Bronchial epithelial cell (primary cell): ENCODE data around the gene SCN2B. TPM values are rescaled to one million over a fixed set of nuclear protein-coding genes. Genes with fewer than 3 reads are reported as not detected.

Experiments used
- DNase-seq: peaks from one replicate; pipeline ENCODE4 v3.0.0-alpha.2; 2010; ENCODE audit warnings: low read depth
- FAIRE-seq: peaks from 2 replicates; lab custom pipeline; 2011; peaks lifted over from hg19 to GRCh38; lab: Jason Lieb, UNC
- H3K27me3 ChIP-seq: 2 replicates; pipeline ENCODE4 v1.5.1; 2011; ENCODE audit warnings: low read length; ENCODE audit not compliant: control insufficient read depth, insufficient read depth
- H3K36me3 ChIP-seq: 2 replicates; pipeline ENCODE4 v1.5.1; 2011; ENCODE audit warnings: low read length; ENCODE audit not compliant: control insufficient read depth, insufficient read depth
- H3K4me3 ChIP-seq: 2 replicates; pipeline ENCODE4 v1.5.1; 2011; ENCODE audit warnings: mild to moderate bottlenecking, low read depth, low read length, control low read depth
- CTCF ChIP-seq: IDR thresholded peaks from 2 replicates; pipeline ENCODE4 v1.5.1; 2011; ENCODE audit warnings: mild to moderate bottlenecking, moderate library complexity, low read length, control low read depth, inconsistent platforms; ENCODE audit not compliant: insufficient read depth, severe bottlenecking
- total RNA-seq: library from RNA; depleted of rRNA; stranded (reverse); fragments of >200 nt; gene quantifications from 2 replicates; pipeline ENCODE4 v1.2.1, GENCODE V29; 2014

Gene SCN2B
- total RNA-seq, 1 donor from 2014 or later = under 0.01 TPM

- FAIRE-seq = no peak
- TF ChIP-seq CTCF = no peak
- no peak for DNase-seq
These were observed 45.0 kb upstream of the SCN2B start for GRCh38 chr11:118221419-118221818.

GRCh38 chr11:118219732-118220131 lies 43.3 kb upstream of the SCN2B start:
- Histone ChIP-seq H3K4me3 (no peak overlapping the region), H3K27me3 (no peaks in the 10 kb centered on the region), H3K36me3 (no peaks in the 10 kb centered on the region)
- no peak for TF ChIP-seq CTCF
- FAIRE-seq (no peak), DNase-seq (no peak)

More at GRCh38 chr11:118221419-118221818, 45.0 kb upstream of the SCN2B start:
- no peaks in the 10 kb centered on the region for H3K36me3 ChIP-seq
- H3K4me3 ChIP-seq = no peak overlapping the region
- H3K27me3 ChIP-seq = no peaks in the 10 kb centered on the region

GRCh38 chr11:118219244-118219643 lies 42.8 kb upstream of the SCN2B start:
- Histone ChIP-seq H3K36me3 (no peaks in the 10 kb centered on the region), H3K4me3 (no peak overlapping the region), H3K27me3 (no peaks in the 10 kb centered on the region)
- DNase-seq (no peak), FAIRE-seq (peak; percentile 47)
- TF ChIP-seq CTCF = no peak

- DNase-seq (no peak), FAIRE-seq (no peak)
- Histone ChIP-seq H3K36me3 (no peaks in the 10 kb centered on the region), H3K4me3 (no peak overlapping the region), H3K27me3 (no peaks in the 10 kb centered on the region)
- TF ChIP-seq CTCF = no peak
These were observed 41.1 kb upstream of the SCN2B start for GRCh38 chr11:118217575-118217974.

- DNase-seq = no peak
- Histone ChIP-seq H3K4me3 (no peak overlapping the region), H3K36me3 (no peaks in the 10 kb centered on the region), H3K27me3 (no peaks in the 10 kb centered on the region)
- no peak for FAIRE-seq
- TF ChIP-seq CTCF = no peak
These were observed 40.4 kb upstream of the SCN2B start for GRCh38 chr11:118216621-118217481.
